Measurements from ENCODE around the gene DESI1. TPM values are rescaled to one million over a fixed set of nuclear protein-coding genes. Genes with fewer than 3 reads are reported as not detected.
"Not testable (repeated sequence)": the region's sequence is repeated elsewhere in the genome, so short reads cannot be mapped to it uniquely, and the experiment has no call there.

Gene DESI1
- total RNA-seq, 2 donors from 2014 or later = 62.3 to 65.8 TPM

DNA sequence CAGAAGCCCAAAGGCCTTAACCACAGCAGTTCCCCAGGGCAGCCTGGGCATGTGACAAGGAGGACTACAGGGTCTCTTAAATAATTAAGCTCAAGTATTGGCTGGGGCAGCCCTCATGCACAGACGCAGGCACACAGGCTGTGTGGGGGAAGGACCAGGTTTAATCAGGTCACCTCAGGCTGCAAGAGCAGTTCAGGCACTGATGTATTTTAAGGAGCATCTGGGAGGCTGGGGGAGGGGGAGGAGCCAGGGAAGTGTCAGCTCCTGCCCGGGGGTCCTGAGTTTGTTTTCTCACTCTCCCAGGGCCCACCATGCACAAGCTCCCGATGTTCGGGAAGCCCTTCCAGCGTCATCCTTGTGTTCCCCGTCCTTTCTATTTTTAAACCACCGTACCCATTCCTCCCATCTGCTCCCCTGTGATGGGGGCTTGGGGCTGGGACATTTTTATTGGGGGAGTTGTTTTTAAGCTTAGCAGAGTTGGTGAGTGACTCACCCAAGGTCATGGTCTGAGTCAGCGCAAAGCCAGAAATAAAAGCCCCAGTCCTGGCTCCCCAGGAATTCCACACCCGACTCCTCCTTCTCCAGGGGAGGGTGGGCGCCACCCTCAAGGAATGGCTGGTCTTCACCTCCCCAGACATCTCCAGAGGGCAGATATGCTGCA lies 57.7 kb downstream of the DESI1 start:
- TF ChIP-seq, protein P1, sequence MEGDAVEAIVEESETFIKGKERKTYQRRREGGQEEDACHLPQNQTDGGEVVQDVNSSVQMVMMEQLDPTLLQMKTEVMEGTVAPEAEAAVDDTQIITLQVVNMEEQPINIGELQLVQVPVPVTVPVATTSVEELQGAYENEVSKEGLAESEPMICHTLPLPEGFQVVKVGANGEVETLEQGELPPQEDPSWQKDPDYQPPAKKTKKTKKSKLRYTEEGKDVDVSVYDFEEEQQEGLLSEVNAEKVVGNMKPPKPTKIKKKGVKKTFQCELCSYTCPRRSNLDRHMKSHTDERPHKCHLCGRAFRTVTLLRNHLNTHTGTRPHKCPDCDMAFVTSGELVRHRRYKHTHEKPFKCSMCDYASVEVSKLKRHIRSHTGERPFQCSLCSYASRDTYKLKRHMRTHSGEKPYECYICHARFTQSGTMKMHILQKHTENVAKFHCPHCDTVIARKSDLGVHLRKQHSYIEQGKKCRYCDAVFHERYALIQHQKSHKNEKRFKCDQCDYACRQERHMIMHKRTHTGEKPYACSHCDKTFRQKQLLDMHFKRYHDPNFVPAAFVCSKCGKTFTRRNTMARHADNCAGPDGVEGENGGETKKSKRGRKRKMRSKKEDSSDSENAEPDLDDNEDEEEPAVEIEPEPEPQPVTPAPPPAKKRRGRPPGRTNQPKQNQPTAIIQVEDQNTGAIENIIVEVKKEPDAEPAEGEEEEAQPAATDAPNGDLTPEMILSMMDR (IDR thresholded peaks at IDR 0.05) = no peak
- H3K4me1 ChIP-seq = peaks cover 0 to 55% of the 10 kb centered on the region in 2 donors
- H3K9me3 ChIP-seq = no peaks in the 10 kb centered on the region
- no peaks in the 10 kb centered on the region for H3K27me3 ChIP-seq
- peak overlapping the region; percentile 92 to 95 for H3K27ac ChIP-seq
- peak overlapping the region; percentile 54 to 61 for H3K4me3 ChIP-seq
- H3K36me3 ChIP-seq = peaks cover 7% of the 10 kb centered on the region
- no peak for DNase-seq (ENCODE audit: low spot score)

DNA sequence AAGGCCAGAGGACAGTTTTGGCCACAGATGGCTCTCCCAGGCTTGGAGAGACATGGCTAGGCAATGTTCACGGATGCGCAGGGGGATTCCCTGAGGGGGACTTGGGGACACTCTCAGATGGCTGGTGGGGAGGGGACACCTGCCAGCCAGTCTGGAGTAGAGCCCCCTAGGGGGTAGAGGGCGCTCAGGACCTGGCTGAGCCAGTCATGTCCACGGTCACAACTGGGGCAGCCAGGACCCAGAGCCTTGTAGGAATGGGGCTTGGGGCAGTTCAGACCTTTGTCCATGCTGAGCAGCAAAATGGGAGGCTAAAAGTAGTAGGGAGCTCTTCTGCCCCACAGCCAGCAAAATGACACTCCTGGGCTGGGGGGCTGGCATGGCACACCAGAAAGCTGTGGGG lies 58.4 kb downstream of the DESI1 start:
- H3K4me3 ChIP-seq = peak overlapping the region; percentile 54 to 61
- peaks cover 0 to 60% of the 10 kb centered on the region in 2 donors for H3K4me1 ChIP-seq
- no peaks in the 10 kb centered on the region for H3K9me3 ChIP-seq
- peak overlapping the region; percentile 92 to 95 for H3K27ac ChIP-seq
- H3K36me3 ChIP-seq = peaks cover 7% of the 10 kb centered on the region
- TF ChIP-seq, protein P1 (IDR thresholded peaks at IDR 0.05) = no peak
- no peak for DNase-seq (ENCODE audit: low spot score)
- no peaks in the 10 kb centered on the region for H3K27me3 ChIP-seq

DNA sequence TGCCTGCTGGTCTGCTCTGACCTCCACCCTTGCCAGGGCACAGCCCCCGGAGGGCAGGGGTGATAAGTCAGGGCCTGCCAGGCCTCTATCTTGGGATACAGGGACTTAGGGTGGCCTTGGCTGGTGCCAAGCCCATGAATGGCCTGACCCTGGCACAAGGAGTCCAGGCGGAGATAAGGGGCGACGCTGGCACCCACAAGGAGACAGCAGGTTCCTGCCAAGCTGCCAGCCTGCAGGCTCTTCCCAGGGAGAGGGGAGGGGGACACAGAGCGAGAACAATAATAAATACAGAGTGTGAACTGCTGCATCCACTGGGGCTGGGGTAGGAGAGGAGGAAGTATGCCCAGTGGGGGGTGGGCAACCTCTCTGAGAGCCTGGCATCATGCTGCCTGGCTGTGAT lies 59.1 kb downstream of the DESI1 start:
- H3K27ac ChIP-seq = peak overlapping the region; percentile 92 to 95

DNA sequence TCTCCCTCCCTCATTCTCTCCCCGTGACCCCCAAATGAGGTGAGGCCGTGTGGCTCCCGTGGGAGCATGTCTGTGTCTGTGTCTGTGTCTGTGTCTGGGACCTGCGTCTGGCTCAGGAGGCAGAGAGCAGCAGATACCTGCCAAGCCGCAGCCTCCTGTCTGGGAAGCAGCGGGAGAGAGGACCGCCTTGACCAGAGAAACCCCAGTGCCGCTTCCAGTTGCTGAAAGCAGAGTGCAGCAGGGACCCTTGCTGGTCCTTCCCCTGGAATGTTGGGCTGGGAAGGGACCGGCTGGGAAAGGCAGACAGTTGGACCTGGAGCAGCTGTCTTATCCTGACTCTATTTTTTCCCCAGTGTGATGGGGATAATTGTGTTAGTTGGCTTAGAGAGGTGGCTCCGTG lies 59.5 kb downstream of the DESI1 start:
- TF ChIP-seq, protein P1 (IDR thresholded peaks at IDR 0.05) = no peak
- H3K27me3 ChIP-seq = no peaks in the 10 kb centered on the region
- peaks cover 7% of the 10 kb centered on the region for H3K36me3 ChIP-seq
- peak overlapping the region; percentile 92 to 95 for H3K27ac ChIP-seq
- H3K9me3 ChIP-seq = no peaks in the 10 kb centered on the region
- H3K4me3 ChIP-seq = peak overlapping the region; percentile 54 to 61
- peaks cover 0 to 61% of the 10 kb centered on the region in 2 donors for H3K4me1 ChIP-seq
- no peak for DNase-seq (ENCODE audit: low spot score)

More for the DNA sequence above, 59.1 kb downstream of the DESI1 start:
- Histone ChIP-seq H3K4me3 (peak overlapping the region; percentile 54 to 61), H3K36me3 (peaks cover 7% of the 10 kb centered on the region), H3K4me1 (peaks cover 0 to 60% of the 10 kb centered on the region in 2 donors), H3K9me3 (no peaks in the 10 kb centered on the region), H3K27me3 (no peaks in the 10 kb centered on the region)
- no peak for DNase-seq (ENCODE audit: low spot score)
- TF ChIP-seq, protein P1 (IDR thresholded peaks at IDR 0.05) = no peak

DNA sequence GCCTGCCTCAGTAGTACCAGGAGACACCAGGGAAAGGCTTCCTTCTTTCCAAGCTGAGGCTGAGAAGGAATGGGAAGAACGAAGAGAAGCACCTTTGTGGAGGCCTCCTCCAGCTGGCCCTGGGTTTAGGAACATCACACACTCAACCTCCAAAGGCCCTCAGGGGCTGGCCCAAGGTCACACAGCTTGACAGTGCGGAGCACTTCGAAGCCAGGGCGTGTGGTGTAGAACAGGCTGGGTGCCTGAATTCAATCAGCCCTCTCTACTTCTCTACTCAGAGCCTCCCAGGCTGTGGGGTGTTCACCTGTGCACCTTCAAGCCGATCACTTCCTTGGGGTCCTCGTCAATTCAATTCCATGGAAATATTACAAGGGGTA lies 60.8 kb downstream of the DESI1 start:
- Histone ChIP-seq H3K27ac (peak overlapping the region; percentile 92 to 95), H3K4me1 (peaks cover 0 to 62% of the 10 kb centered on the region in 2 donors), H3K4me3 (peak overlapping the region; percentile 54 to 61), H3K27me3 (no peaks in the 10 kb centered on the region), H3K9me3 (no peaks in the 10 kb centered on the region), H3K36me3 (peaks cover 7% of the 10 kb centered on the region)
- TF ChIP-seq, protein P1 (IDR thresholded peaks at IDR 0.05) = no peak
- no peak for DNase-seq (ENCODE audit: low spot score)

DNA sequence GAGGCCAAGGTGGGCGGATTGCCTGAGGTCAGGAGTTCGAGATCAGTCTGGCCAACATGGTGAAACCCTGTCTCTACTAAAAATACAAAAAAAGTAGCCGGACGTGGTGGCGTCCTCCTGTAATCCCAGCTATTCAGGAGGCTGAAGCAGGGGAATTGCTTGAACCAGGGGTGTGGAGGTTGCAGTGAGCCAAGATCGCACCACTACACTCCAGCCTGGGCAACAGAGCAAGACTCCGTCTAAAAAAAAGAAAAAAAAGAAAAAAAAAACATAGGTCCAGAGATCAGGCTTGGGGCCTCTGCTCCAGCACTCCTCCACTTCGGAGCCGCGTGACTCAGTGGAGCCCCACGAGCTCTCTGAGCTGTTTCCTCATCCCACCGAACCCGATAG lies 62.6 kb downstream of the DESI1 start:
- Histone ChIP-seq H3K4me1 (peaks cover 0 to 52% of the 10 kb centered on the region in 2 donors), H3K27ac (peak overlapping the region; percentile 80 to 81)
- DNase-seq (ENCODE audit: low spot score); H3K9me3 ChIP-seq; H3K27me3 ChIP-seq; H3K4me3 ChIP-seq; H3K36me3 ChIP-seq: not testable (repeated sequence)

Measured in right atrium auricular region (tissue), 2 donors.